Mammary epithelial cell (primary cell): ENCODE data around the gene CDX1.

Experiments used
- EZH2 ChIP-seq: IDR thresholded peaks from 2 replicates; pipeline ENCODE4 v1.6.1; 2012; ENCODE audit warnings: low read length, inconsistent platforms, borderline replicate concordance
- TF ChIP-seq, protein P1 (sequence below), 2 donors: IDR thresholded peaks in 1 of 2; conservative IDR thresholded peaks in 1 of 2; 2 replicates each; pipeline ENCODE4 v1.5.1; 2011 to 2012; ENCODE audit warnings: inconsistent platforms in 2 of 2, low read length in 2 of 2, mild to moderate bottlenecking in 2 of 2, control low read depth in 1 of 2, low read depth in 1 of 2; ENCODE audit not compliant: insufficient read depth in 1 of 2; ENCODE audit errors: extremely low read depth in 1 of 2

DNA sequence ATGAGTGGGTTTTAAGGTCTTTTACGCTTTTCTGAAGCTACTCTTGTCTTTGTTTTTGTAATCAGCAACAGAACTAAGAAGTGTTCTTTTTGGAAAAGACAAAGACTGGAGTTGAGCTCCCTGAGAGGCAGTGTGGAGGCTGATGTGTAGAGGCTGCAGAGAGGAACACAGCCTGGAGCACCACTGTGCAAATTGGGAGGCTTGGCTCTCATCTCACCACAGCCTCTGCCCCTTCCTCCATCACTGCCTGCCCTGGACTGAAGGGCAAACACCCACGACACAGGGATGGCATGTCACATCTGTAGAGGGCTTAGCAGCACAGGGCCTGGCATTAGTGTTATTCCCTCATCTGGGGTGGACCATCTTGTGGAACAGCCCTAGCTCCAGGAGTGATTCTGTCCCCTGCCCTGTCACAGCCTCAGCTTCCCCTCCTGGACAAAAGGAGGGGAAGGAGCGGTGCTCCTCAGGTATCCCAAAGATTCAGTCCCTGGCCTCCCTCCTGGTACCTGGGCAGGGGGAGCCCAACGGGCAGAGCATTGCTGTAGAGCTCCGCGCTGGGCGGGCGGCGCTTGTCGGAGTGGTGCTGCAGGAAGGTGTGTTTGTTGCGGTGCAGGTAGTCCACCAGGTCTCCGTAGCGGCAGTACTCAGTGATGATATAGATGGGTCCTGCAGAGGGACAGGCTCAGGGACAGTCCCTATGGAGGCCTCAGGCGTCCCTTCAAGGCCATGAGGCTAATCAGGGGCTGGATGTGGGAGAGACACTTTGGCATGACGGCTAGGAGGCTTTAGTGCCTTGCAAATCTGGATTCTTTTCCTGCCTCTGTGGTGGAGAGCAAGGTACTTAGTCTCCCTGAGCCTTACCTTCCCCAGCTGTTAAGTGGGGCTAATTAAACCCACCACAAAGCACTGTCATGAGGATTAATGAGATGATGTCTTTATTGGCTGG, 43.8 kb upstream of the CDX1 start:
- TF ChIP-seq, protein P1, sequence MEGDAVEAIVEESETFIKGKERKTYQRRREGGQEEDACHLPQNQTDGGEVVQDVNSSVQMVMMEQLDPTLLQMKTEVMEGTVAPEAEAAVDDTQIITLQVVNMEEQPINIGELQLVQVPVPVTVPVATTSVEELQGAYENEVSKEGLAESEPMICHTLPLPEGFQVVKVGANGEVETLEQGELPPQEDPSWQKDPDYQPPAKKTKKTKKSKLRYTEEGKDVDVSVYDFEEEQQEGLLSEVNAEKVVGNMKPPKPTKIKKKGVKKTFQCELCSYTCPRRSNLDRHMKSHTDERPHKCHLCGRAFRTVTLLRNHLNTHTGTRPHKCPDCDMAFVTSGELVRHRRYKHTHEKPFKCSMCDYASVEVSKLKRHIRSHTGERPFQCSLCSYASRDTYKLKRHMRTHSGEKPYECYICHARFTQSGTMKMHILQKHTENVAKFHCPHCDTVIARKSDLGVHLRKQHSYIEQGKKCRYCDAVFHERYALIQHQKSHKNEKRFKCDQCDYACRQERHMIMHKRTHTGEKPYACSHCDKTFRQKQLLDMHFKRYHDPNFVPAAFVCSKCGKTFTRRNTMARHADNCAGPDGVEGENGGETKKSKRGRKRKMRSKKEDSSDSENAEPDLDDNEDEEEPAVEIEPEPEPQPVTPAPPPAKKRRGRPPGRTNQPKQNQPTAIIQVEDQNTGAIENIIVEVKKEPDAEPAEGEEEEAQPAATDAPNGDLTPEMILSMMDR (conservative IDR thresholded peaks at IDR 0.05 in 1 of 2, IDR thresholded peaks at IDR 0.05 in 1 of 2; ENCODE audit: extremely low read depth in 1 of 2, insufficient read depth in 1 of 2, low read depth in 1 of 2, low read length in 2 of 2): no peak
- TF ChIP-seq EZH2: no peak
